HG03175 (cell line): ENCODE data around the gene ENSA.
"Not testable (repeated sequence)": the region's sequence is repeated elsewhere in the genome, so short reads cannot be mapped to it uniquely, and the experiment has no call there.

ENCODE experiments used
- ATAC-seq: cut with Tn5 transposase; IDR thresholded peaks from one replicate; pipeline ENCODE4 v1.9.1; 2021; ENCODE audit warnings: mild to moderate bottlenecking, moderate library complexity; ENCODE audit not compliant: unreplicated experiment

The ENSA gene

GRCh38 chr1:150582371-150582770, 47.0 kb downstream of the ENSA start:
- ATAC-seq, result no peak

DNA sequence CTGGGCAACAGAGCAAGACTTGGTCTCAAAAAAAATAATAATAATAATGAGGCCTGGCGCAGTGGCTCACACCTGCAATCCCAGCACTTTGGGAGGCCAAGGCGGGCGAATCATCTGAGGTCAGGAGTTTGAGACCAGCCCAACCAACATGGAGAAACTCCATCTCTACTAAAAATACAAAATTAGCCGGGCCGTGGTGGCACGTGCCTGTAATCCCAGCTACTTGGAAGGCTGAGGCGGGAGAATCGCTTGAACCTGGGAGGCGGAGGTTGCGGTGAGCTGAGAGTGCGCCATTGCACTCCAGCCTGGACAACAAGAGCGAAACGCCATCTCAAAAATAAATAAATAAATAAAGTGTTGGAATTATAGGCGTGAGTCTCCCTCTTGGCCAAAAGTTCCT, 47.5 kb downstream of the ENSA start:
- ATAC-seq, result not testable (repeated sequence)

DNA sequence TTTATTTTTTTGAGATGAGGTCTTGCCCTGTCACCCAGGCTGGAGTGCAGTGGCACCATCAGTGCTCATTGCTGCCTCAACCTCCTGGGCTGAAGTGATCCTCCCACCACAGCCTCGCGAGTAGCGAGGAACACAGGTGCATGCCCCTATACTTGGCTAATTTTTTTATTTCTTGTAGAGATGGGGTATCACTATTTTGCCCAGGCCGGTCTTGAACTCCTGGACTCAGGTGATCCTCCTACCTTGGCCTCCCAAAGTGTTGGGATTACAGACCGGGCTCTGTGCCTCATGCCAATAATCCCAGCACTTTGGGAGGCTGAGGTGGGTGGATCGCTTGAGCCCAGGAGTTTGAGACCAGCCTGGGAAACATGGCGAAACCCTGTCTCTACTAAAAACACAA, 48.0 kb downstream of the ENSA start:
- ATAC-seq, result not testable (repeated sequence)

GRCh38 chr1:150580966-150581365, 48.4 kb downstream of the ENSA start:
- not testable (repeated sequence) for ATAC-seq

DNA sequence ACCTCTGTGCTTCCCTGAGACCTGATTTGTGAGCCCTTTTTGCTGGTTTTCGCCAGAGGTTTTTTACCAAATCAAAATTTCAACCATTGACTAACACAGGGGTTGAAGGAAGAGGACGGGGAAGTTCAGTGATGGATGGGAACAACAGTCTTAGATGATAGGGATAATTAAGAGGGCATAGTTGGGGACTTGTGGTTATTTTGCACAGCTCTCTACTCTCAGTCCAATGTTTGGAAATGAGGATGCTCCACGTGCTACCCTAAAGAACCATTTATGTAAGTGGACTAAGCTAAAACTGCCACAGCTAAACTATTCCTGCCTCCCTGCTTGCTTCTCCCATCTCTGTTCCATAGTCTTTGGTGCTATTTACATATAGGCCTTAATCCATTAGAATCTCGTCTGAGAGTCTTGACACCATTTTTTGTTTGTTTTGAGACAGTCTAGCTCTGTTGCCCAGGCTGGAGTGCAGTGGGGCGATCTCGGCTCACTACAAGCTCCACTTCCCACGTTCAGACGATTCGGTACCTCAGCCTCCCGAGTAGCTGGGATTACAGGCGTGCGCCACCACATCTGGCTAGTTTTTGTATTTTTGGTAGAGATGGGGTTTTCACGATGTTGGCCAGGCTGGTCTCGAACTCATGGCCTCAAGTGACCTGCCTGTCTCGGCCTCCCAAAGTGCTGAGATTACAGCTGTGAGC, 49.3 kb downstream of the ENSA start:
- no peak for ATAC-seq

GRCh38 chr1:150579110-150579944, 50.1 kb downstream of the ENSA start, which contains the start of gene MCL1:
MCL1 (minus strand) TSS chr1:150579610; CDS start chr1:150579530, 80 bp downstream.
- peak; percentile 84 for ATAC-seq

DNA sequence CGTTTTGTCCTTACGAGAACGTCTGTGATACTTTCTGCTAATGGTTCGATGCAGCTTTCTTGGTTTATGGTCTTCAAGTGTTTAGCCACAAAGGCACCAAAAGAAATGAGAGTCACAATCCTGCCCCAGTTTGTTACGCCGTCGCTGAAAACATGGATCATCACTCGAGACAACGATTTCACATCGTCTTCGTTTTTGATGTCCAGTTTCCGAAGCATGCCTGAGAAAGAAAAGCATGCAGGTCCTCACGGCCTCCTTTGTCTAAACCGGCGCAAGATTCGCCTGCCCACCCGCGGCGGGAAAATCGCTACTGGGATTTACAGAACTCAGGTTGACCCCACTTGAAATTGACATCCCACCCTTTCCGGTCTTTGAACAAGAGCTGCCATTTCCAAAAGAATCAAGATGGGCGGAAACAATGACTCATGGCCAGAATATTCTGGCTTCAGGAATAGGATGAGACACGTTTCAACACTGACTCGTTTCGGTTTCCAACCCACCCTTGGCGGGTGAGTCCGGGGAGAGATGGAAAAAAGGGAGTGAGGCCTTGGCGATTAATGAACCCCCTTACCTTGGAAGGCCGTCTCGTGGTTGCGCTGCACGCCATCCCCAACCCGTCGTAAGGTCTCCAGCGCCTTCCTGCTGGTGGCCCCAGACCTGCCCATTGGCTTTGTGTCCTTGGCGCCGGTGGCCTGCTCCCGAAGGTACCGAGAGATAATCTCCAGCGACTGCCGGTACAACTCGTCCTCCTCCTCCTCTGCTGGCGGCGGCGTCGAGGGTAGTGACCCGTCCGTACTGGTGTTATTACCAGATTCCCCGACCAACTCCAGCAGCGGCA, 50.9 kb downstream of the ENSA start:
- ATAC-seq, result no peak

- ATAC-seq, result no peak
Observed at GRCh38 chr1:150577557-150578271, 51.7 kb downstream of the ENSA start.

GRCh38 chr1:150576794-150577556, 52.4 kb downstream of the ENSA start:
- no peak for ATAC-seq

DNA sequence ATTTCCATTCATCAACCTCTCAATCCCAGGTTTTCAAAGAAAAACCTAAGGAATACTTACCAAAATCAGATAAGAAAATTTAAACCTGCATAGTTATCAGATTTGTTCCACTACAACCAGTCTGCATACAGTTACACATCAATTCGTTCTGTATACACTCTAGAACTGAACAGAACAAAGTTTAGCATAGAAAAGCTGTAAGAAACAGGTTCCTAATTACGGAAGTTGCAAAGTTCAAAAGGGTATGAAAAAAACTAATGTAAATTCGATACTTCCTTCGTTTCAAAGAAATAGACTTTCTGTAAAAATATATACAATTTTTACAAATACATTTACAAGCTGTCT, 53.1 kb downstream of the ENSA start:
- ATAC-seq, result no peak

DNA sequence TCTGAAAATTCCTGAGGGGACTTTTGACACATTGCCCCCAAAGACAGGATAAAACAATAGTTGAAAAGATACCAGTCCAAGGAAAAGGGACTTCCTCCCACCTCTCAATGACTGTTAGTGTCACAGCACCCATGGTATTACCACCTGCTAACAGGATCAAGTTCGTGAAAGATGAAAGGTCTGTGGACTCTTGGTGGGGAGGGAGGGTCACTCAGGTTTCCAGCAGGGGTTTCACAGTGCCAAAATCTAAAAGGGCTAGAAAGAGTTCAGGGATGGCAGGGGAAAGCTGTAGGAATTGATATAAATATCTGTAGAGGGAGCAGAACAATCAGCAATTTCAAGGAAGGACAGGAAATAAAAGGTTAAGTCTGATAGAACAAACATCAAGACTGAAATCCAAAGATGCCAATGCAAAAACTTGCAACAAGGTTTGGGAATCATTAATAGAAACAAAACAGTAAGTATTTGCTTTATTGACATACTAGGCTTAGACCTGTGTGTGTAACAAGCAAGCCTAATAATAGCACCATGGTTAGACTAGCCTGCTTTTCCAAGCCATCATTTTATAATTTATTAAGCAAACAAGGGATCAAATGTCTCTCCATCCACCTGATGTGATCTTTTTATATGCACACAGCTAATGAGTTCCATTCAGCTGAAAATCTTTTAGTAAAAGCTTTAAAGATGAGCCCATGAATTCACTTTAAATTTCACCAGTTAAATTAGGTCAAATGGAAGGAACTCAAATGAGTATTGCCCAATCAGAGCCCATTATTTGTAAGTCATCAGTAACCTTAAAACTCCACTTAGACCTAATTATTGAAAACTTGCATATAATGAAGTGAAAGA, 53.7 kb downstream of the ENSA start:
- no peak for ATAC-seq

- no peak for ATAC-seq
Observed at GRCh38 chr1:150575072-150575489, 54.3 kb downstream of the ENSA start.

DNA sequence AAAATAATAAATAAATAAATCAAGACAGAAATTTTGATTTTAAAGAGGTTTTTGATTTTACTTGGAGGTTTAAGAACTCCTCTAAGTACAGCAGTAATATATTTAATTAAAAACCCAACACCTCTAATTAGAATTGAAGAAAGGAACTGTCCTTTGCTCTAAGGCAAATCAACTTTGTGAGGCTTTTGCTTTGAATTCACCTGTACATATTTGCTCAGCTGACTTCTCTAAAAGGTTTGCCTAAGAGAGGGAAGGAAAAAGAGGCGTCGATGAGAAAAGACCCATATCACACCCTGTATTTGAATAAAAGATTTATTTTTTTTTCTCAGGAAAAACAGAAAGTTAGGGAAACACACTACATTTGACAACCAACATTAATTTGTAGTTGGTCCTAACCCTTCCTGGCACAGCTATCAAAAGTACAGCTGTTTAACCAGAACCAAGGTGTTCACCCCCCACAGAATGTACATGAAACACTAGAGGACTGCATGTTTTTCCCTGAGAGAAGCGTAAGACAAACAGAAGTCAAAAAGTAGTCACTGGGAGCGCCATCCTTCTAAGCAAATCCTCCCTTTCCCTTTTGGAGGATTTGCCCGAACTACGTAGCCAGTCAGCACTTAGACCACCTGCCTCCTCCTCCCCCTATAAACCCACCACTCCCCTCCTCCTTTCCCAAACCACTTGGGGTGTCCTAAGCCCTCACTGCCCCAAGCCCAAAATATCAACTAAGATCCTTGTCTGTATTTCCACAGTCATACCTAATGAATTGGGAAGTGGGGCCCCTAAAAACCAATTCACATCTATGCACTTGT, 54.9 kb downstream of the ENSA start:
- ATAC-seq, result no peak

- ATAC-seq, result not testable (repeated sequence)
Observed at GRCh38 chr1:150573648-150574071, 55.8 kb downstream of the ENSA start.

DNA sequence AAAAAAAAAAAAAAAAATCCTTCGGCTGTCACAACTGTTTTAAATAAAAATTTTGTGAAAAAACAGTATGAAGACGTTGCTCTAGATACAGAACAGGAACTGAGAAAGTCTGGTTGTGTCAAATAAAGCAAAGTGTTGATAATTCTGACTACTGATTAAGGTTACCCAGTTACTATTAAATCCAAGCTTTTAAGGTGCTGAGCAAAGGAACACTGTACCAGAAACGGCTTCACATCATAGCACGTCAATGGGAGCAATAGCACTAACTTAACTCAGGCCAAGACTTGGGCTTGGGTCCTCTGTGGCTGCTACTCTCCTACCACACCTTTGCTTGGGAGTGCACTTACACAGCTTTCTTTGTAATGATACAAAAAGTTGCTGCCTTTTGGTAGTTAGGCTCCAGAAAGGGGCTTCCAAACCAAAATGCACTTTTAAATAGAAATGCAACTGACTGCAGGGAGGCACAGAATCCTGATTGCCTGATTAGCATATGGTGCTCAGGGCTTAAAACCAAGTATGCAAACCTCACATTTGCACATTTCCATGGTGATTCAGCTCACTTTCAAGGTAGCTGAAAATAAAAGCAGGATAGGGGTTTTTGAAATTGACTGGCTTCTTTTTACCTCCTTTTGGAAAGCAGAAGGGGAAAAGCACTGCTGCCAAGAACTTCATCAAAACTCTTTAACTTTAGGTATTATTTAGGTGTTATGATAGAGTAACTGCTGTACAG, 56.3 kb downstream of the ENSA start:
- ATAC-seq, result no peak
